ENCODE measurements around the gene TNIK.
"Not testable (repeated sequence)": the region's sequence is repeated elsewhere in the genome, so short reads cannot be mapped to it uniquely, and the experiment has no call there.

Gene TNIK

DNA sequence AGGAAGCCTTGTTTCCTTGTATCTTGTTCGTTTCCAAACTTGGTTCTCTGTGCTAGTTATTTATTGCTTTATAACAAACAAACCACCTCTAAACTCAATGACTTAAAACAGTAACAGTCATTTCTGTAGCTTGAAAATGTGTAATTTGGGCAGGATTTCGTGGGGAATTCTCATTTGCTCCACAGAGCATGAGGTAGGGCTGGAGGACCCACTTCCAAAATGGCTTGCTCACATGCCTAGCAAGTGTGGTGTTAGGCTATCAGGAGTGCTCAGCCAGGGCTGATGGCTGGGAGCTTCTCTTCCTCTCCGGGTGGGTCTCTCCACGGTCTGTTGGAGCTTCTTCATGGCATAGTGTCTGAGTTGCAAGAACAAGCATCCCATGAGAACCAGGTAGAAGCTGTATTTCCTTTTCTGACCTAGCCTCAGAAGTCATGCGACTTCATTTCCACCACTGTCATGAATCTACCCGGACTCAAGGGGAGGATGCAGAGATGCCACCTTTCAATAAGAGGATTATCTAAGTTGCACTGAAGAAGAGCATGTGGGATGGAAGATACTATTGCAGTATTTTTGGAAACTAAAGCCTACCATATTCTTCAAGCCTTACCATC is 8.2 kb upstream of the TNIK start:
- DNase-seq, result no peak

DNA sequence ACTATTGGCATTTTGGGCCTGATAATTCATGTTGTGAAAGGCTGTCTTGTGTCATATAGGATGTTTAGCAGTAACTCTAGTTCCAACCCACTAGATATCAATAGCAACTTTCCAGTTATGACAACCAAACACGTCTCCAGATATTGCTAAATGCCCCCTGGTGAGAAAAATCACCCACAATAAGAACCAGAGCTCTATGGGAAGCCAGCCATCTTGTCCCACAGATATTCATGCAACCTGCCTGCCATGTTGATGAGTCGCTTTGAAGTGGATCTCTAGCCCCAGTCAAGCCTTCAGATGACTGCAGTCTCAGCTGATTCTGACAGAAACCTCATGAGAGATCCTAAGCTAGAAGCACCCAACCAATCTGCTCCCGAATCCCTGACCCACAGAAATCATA is 5.6 kb upstream of the TNIK start:
- no peak for DNase-seq

DNA sequence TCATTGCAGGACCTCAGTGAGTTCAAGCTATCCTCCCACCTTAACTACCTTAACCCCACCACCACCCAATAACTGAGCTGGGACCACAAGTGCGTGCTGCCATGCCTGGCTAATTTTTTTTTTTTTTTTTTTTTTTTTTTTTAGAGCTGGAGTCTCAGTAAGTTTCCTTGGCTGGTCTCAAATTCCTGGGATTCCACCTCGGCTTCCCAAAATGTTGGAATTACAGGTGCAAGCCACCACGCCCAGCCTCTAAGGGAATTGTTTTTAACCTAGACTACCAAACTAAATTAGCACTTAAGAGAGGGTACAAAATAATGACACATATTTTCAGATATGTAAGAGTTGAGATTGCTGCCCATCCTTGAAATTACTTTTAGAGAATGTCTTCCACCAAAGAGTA is 4.3 kb upstream of the TNIK start:
- no peak for DNase-seq

DNA sequence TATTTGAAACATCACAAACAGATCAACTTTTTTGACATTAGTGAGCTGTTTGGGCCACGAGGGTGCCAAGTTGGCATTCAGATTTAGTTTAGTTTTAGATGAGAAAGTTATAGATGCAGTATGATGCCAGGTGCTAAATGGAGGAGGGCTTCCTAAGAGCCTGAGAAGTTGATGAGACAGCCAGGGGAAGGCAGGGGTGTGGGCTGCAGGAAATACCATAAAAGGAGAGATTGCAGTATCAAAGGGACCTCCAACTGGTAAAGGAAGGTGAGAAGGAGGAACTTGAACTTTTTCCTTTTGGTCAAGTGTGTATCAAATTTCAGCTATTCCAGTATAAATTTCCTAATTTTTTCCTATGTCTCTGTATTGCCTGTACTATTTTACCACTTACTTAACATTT is 2.0 kb upstream of the TNIK start:
- DNase-seq, result no peak

DNA sequence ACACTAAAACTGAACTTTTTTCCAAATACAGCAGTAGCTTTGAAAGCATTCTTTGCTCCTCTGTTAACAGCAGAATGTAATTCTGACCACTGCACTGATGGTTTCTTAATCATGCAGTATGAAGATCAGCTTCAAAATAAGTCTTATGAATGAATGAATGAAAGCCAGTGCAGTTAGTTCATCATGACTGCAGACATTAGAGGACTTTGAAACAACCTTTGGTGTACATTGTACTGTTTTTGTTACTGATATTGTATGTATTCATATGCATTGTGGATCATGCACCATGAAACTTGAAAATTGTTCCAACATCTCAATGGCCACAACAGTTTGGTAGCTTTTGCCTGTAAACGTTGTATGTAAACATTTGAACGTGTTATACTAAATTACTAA is 1.3 kb upstream of the TNIK start:
- no peak for DNase-seq

DNA sequence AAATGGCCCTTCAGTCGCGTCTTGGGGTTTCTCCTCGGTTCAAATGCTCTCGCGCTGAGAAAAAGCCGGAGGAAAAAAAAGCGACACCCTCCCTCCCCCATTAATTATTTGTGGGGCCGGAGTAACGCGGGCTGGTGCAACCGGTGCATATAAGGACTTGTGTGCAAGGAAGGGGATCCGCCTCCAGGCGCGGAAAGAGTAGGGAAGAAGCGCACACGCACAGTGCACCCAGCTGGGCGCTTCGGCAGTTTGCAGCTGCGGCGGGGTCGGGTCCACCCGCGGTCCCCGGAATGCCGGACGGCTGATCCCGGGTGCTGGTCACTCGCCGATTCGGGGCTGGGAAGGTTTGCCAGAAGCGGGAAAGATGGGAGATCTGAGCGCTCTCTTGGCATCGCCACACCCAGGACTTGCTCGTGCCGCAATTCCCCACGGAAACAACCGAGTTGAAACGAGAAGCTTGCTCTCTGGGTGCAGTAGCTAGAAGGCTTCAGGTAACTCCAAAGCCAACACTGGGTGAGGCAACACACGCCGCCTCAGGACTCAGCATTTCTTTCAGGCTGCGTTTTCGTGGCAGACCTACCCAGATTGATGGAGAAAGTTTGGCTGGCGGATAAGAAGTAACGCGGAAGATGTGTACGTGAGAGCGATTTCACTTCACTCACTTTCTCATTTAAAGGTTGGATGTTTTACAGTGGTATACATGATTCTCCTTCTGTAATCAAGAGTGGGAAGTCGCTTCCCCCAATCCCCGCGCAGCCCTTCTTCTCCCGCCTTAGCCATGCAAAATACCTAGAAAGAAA is 720 bp upstream of the TNIK start:
- peak; percentile 81 for DNase-seq

DNA sequence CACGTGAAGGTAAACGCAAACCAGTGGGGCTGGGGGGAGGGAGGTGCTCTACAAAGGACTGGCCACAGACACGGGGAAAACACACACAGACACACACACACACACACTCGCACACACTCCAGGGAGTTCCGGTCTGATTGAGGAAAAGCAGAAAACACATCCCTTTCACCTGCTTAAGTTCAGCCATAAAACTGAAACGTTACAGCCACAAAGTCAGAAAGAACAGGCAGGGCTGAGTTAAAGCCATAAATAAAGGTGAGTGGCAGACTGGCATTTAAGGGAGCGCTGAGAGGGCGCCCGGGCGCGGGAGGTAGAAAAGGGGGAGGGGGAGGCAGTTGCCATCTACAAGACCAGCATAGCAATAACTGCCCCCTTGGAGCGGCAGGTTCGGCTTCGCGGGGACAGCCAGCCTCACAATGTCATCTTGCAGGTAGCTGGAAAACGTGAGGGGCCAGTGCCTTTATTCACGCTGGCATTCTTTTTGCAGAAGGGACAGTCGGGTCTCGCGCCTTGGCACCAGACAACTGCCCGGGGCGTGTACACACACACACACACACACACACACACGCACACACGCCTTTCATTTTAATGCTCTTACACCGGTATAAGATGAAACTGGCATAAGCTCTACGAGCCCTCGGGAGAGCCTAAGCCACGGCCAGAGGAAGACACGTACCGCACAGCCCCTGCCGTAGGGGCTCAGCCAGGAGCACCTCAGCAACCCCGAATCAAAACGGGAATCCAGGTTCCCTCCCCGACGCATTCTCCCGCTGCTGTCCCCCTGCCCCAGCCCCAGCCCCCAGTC is 866 bp downstream of the TNIK start:
- DNase-seq, result peak; percentile 81

DNA sequence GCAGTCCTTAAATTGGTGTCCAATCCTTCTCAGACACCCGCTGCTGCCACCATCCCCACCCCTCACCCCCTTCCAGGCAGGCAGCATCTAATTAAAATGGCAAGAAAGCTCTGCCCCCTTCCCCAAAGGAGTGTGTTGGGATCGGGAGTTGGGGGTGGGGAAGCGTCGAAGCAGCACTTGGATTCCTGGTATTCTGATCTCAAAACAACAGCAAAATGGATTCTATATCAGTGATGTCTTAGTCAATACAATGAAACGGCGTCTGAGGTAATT is 1.4 kb downstream of the TNIK start:
- DNase-seq, result no peak

DNA sequence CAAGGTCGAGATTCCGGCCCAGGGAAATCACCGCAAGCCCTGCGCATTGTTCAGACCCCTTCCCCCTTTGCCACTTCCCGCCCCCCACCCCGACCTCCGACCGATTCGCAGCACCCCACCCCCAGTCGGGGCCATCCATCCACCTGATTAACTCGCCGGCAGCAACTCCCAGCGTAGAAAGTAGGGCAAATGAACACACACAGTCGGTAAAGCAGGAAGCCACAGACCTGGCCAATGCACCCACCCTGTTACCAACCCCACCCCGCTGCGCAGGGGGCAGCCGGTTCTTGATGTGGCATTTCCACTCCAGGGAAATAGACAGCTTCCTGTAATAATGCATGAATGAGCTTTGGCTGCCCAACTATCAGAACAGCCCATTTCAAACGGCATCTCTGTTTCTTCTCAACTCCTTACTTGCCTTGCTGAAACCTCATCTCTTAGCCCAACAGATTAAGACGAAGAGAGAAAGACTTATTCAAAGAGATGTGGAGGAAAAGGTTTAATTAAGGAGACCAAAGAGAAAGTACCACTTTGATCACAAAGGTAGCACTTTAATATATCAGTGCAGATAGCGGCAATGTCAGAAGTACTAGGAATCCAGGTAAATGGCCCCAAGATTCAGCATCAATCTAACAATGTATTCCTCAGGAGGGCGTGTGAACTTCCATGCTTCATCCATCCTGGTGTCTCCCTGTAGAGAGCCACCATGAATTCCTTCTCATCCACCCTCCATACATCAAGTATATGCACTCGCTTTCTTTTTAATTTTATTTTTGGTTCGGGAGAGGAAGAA is 1.9 kb downstream of the TNIK start:
- no peak for DNase-seq

DNA sequence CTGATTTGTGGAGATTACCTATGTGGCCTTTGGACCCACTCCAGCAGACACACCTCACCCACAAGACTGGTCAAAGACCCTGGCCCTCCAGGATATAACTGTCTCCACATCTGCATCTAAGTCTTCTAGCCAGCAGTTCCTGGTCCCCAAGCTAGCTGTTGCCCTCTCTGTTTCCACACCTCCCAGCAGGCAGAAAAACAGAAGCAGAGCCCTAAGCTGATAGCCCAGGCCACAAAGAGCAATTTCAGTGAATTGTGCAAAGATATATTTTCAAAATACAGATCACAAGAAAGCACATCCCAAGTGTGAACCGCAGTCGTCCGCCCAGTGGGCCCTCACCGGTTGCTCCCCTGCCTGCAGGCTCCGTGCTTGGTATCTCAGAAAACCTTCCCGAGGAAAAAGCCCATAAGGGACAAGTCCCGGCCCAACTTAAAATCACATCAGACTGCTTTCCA is 2.6 kb downstream of the TNIK start:
- no peak for DNase-seq

DNA sequence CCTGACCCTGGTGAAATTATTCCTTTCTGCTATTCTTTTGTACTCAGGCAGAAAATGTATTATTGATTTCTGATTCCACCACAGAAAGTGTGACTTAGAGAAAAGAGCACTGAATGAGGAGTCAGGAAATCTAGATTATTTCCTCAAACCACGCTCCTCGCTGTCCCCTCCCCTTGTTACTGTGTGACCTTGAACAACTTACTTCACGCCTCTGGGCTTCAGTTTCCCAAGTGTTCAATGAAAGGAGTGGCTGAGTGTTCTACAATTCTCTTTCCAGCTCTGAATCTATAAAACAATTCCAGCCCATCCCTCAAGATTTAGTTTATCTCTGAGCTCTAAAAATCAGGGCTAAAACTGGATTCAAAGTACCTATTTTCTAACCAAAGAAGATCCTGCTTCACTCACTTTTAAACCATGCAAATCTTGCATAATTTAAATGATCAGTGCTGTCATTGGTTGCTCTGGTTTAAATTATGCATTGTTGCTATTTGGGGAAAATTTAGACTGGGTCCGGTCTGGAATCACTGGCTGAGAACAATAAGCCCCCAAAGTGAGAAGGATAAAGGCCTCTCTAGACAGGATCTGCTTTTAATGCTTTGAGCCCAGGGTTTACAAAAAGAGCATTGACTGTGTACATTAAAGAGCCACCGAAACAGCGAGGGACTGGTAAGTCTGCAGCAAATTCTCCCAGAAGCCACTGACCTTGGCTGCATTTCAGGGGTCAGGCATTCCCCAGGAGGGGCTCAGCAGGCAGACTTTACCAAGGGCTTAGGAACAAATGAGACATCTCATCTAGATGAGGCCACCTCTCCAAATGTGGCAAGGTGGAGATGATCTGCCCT is 3.2 kb downstream of the TNIK start:
- no peak for DNase-seq

DNA sequence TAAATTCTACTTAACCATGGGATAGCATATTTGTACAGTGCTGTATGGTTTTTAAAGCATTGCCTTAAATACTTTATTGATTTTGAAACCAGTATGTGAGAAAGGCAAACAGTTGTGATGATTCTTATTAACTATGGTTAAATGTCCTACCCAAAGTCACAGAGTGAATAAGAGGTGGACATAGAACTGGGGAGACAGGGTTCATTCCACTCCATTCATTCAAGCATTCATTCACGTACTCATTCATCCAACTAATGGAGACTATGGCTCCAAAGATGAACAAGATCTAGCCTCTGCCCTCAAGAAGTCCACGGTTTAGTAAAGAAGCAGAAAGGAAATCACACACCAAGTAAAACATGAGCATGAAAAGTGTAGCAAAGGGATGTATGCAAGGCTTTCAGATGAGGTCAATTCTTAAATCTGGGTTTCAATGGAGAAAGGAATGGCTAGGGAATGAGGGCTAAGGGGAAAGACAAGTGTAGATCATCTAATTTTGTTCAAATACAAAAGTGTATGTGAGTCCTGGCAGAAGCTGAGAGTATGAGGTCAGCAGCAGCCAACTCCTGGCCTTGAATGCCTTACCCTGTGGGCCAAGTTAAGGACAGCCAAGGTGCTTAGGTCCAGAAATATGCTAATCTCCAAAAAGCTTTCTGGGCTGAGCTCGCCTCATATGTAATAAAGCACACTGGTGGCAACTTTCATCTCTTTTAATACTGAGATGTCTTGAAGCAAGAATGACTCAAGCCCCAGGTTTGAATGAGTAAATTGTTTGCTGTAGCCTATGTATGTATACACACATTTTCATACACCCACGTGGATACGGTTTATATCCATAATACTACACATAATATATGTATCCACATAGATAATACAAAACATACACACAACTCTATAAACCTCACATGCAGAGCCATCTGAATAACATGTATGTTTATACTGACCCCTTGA is 4.3 kb downstream of the TNIK start:
- DNase-seq, result no peak

DNA sequence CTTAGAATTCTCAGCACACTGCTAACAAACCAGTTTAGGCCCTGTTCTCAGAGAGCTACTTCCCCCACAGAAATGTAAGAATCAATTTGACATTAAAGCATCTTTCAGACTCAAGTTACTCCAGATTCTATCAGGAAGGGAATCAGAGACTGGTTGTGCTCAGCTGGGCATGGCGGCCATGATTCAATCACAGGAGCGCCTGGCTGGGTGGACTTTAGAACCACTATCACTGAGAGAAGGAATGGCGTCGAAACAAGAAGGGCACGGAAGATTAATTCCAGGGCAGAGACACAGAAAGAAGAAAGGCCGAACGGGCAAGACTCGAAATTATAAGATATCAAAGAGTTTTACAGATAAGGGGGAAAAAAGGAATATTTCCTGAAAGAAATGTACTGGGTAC is 6.2 kb downstream of the TNIK start:
- no peak for DNase-seq

DNA sequence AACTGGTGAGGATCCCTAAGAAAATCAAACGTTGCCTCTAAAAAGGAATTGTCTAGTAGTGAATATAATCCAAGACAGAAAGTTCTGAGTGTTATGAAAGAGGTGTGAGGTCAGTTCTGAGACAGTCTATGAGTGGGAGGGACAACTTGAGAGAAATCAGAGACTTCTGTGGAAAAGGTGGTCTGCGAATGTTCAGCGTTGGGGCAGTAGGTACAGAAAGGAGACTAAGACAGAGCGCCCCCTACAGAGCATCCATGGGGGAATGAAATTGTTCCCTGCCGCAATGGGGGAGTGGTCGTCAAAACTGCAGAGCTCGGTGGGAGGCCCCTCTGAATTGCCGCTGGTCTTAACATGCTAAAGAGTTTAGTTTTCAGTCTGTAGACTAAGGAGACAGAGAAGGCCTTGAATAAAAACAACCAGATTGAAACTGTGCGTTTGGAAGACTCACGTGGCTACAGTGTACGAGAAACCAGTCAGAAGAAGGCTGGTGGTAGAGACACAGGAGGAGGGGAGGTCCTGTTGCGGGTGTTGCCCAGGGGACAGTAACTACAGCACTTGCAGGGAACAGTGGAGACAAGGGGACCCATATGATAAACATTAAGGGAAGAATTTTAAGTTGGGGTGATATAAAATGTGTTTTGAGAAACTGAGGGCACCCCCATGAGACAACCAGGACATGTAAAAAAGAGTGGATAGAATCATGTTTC is 6.9 kb downstream of the TNIK start:
- DNase-seq, result no peak

DNA sequence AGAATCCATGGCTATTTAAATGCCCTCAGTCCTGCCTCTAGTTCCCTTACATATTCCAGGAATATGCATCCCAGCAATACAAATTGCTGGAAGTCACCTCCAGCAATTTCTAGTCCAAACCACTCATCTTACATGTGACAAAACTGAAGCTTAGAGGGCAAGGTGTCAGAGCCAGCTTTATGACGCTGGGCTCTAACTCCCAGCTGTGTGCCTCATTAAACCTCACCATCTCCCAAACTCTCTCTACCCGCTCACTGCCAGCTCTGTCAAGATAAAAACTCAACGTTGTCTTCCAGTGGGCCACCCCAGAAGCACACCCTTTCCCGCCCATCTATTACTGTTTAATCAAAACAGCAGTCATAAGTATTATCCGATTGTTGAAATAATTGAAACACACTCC is 7.9 kb downstream of the TNIK start:
- no peak for DNase-seq

DNA sequence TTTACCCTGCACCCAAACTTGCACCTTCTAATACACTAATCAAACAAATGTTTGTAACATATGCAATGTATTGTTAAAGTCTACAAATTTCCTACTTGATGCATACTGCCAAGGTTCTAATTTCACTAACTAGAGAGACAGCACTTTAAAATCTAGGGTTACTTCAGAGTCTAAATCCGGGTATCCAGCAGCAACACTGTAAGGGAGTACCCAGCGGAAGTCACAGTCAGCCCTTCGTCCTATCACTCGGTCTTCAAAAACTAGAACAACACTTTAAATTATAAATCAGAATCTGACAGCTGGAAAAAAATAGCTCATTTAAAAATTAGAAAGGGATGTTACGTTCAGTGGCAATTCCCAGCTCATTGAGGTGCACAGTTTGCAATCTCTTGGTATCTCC is 8.3 kb downstream of the TNIK start:
- DNase-seq, result no peak

DNA sequence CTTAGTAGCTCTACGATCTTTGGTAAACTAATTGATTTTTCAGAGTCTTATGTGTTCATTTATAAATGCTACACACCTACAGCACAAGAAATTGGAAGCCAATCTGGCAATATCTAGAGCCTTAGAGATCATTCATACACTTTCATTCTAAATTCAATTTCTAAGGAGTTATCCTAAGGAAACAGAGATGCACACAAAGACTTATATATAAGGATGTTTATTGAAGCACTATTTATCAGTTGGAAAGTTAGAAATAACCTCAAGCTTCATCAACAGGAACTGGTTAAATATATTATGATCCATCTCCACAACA is 12.7 kb downstream of the TNIK start:
- not testable (repeated sequence) for DNase-seq

DNA sequence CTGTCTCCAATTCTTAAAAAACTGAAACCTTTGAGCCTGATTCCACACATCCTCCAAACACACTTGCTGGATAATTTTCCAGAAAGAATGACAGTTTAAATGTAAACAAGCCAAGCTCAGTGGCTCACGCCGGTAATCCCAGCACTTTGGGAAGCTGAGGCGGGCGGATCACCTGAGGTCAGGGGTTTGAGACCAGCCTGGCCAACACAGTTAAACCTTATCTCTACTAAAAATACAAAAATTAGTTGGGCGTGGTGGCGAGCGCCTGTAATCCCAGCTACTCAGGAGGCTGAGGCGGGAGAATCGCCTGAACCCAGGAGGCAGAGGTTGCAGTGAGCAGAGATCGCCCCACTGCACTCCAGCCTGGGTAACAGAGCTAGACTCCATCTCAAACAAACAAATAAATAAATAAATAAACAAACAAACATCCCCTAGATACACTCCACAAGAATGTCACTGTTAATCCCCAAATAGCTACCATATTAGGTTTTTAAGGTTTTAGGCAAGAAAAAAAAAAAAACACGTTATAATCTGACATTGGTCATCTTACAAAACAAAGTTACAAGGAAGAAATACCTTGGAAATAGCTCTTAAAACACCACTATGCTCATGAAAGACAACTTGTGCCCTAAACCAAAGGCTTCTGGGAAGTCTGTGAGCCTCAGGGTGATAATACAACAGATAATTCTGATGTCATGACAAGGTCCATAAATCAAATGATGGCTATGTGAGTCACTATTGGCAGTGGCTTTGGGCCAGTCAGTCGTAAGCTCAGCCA is 13.2 kb downstream of the TNIK start:
- no peak for DNase-seq

DNA sequence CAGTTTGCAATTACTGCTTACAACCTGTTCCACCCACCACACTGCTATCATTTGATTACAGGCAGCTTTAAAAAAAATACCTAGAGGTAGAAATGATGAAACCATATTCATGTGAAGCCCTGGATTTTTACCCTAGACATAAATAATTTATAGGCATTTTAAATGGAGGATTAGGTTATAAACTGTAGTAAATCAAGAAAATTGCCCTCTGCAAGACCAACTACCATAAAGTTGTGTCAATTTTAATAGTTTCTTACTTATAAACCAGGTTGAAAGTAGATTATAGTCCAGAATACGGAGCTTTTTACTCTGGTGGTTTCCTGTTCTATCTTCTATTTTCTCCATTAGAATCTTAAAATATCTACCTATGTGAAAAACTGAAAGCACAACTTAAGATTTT is 13.9 kb downstream of the TNIK start:
- no peak for DNase-seq

DNA sequence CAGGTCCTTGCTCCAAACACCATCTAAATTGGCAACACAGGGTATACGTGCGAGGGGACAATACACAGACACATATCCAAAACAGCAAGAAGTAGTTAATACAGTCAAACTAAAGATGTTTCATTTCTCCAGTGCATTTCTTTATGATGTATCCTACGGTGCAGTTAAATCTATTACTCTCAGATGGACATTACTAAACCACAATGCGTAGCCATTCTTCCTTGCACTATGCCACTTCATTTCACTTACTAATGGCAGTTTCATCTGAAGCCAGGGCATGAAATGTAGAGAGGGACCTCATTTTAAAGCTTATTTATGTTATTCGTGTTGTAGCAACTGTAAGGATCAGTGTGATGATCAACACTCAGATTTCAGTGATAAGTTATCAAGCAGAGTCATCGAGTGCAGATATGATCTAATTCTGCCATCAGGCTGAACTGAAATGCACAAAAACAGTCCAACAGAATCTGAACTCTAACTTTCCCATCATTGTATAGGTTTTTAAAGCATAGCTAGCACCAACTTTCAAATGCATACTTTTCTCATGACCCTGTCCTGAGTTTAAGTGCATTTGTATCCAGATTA is 14.5 kb downstream of the TNIK start:
- DNase-seq, result no peak

Data from NCI-H1105 treated with DMSO at 0.1 percent for 48 hours (cell line).